GM04503 (cell line): Measurements from ENCODE around the gene CPM.
A peak's percentile ranks its signal among the peaks of the same experiment; 100 is the strongest.

Experiments used
- DNase-seq: peaks from one replicate; pipeline ENCODE4 v3.0.0-alpha.2; 2012; ENCODE audit warnings: low read depth

Gene CPM

GRCh38 chr12:68956466-68956865, 23.5 kb upstream of the CPM start:
- DNase-seq = no peak

GRCh38 chr12:68954811-68955210, 21.8 kb upstream of the CPM start:
- DNase-seq = no peak

DNA sequence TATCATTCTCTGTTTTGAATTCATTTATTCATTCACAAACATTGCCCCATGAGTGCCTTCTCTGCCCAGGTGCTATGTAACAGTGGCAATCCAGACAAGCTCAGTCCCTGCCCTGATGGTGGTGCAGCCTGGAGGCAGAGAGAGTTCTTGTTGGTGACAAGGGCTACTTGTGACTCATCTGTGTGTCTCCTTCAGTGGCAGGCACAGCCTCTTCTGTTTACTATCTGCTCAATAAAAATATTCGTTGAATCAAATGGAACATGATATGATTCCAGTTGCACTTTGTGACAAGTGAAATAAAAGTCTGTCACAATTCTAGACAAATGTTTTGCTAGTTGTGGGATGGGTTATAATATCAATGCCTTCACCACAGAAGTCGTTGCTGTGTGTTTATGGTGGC, 20.6 kb upstream of the CPM start:
- DNase-seq = no peak

DNA sequence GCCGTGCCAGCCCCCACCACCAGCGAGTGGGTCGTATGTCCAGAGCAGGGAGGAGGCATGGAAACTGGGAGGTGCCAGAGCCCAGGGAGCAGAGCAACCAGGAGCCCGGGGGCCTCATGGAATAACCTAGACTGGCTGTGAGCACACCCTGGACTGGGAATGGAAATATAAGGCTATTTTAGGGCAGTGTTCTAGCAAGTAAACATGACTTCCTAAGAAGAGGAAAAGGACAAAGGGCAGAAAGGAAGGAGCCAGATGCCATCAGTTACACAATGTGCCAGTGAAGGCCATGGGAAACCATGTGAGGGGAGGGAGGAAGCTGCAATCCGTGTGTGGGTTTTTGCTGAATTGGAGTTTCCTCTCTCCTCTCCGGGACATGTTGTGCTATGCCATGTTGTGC, 18.7 kb upstream of the CPM start:
- no peak for DNase-seq

DNA sequence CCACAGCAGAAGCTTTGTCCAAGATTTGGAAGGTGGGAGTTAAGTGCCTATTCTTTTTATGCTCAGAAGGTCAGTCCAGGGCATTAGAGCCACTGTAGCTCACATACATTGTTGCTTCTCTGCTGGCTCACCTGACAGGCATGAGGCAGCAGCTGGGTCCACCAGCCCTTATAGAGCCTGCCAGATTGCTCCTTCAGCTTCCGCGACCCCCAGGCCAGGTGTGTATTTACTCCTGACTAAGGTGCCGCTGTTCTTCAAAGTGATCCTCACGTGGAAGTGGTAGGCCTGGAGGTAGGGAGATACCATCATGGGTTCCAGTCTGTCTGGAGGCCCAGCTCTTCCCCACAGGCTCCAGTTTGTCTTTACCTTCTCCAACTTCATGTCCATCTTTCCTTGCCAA, 17.5 kb upstream of the CPM start:
- no peak for DNase-seq

GRCh38 chr12:68945255-68945654, 12.3 kb upstream of the CPM start:
- DNase-seq = no peak

- DNase-seq = no peak
Observed at GRCh38 chr12:68944296-68945076, 11.5 kb upstream of the CPM start.

- no peak for DNase-seq
Observed at GRCh38 chr12:68943848-68944247, 10.9 kb upstream of the CPM start.

DNA sequence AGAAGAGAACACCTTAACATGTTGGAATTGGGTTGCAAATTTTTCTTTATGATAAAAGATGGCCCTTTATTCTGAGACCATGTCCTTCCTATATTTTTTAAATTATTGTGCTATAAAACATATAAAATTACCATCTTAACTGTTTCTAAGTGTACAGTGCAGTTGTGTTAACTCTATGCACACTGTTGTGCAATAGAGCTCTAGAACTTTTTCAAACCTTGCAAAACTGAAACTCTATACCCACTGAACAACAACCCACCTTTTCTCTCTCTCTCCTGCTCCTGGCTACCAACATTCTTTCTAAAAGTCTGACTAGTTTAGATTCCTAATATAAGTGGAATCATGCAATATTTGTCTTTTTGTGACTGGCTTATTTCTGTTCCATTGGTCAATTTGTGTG, 7.8 kb upstream of the CPM start:
- no peak for DNase-seq

- DNase-seq = no peak
Observed at GRCh38 chr12:68939505-68939904, 6.5 kb upstream of the CPM start.

DNA sequence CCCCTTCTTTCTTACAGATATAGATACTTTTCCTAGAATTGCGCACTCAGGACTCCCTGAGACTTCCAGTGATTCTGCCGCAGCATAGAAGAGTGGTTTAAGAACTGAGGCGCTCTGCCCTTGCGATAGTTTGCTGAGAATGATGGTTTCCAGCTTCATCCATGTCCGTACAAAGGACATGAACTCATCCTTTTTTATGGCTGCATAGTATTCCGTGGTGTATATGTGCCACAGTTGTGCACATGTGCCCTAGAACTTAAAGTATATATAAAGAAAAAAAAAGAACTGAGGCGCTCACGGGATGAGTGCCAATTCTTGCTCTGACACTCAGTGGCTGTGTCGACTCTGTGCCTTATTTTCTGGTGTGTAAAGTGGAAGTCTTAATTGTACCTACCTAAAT, 1.4 kb upstream of the CPM start:
- DNase-seq = no peak

- DNase-seq = no peak
Observed at GRCh38 chr12:68932128-68932960, 627 bp downstream of the CPM start.

DNA sequence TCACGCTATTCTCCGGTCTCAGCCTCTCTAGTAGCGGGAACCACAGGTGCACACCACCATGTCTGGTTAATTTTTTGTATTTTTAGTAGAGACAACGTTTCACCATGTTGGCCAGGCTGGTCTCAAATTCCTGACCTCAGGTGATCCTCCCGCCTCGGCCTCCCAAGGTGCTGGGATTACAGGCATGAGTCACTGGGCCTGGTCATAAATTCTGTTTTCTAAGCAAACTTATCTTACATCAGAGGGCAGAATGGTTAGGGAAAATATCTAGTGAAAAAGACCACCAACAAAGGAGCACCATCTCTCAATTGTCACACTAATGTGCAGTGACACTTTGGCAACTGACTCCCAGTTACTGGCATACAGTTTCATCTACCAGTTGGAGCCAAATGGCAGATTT, 2.8 kb downstream of the CPM start:
- no peak for DNase-seq

GRCh38 chr12:68924546-68924945, 8.4 kb downstream of the CPM start:
- no peak for DNase-seq

GRCh38 chr12:68919581-68920239, 13.3 kb downstream of the CPM start:
- DNase-seq = no peak

DNA sequence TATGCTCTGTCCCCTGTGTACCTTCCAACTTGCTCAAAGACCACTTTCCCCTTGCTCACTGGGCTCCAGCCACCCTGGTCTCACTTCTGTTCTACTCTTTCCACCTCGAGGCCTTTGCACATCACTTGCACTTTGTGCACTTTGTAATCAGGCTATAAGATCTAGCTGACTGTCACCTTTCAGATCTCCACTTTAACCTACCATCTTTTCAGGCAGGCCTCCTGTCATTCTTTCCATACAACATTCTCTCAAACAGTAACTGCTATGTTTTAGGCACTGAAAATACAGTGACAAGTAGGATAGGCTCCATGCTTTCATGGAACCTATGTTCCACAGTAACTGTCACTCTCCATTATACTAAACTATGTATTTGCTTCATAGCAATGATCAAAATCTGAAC, 14.0 kb downstream of the CPM start:
- DNase-seq = no peak

DNA sequence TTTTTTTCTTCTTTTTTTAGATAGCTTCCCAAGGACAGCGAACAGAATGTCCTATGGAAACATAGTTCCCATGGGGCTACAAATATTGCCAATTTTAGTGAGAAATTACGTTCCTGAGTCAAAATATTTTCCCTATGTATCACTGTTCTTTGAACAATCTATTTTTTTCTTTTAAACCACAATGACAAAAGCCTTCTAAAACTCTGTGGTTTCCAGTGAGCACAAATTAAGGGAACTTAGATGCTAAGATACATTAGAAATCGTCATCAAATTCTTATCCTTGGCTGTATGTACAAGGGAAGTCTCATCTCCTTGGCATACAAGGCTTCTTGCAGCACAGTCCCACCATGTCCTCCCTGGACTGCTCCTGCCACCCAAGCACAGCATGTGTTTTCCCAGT, 17.9 kb downstream of the CPM start:
- DNase-seq = peak; percentile 89

- DNase-seq = no peak
Observed at GRCh38 chr12:68913682-68914081, 19.3 kb downstream of the CPM start.

- DNase-seq = no peak
Observed at GRCh38 chr12:68912916-68913315, 20.1 kb downstream of the CPM start.

DNA sequence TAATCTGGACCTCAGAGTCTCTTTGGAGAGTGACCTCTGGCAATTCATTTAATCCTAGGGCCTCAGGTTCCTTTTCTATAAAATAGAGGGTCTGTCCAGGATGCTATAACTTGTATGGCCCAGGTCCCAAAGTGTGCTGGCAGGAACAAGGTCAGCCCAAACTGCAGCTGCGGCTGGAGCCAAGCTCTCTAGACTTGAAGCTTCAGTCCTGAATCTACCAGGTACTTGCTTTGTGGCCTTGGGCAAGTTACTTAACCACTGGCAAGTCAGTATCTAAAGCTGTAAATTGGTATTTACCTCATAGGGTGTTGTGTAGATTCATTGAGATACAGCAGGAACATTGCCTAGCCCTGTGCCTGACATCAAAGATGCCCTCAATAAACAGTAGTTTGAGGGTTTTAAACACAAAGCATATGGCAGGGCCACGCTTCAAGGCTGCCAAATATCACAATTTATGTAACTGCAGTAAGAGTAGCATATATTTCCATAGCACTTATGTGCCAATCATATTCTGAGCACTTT, 21.7 kb downstream of the CPM start:
- DNase-seq = no peak

- no peak for DNase-seq
Observed at GRCh38 chr12:68910128-68910527, 22.8 kb downstream of the CPM start.

GRCh38 chr12:68908076-68908475, 24.9 kb downstream of the CPM start:
- DNase-seq = no peak

DNA sequence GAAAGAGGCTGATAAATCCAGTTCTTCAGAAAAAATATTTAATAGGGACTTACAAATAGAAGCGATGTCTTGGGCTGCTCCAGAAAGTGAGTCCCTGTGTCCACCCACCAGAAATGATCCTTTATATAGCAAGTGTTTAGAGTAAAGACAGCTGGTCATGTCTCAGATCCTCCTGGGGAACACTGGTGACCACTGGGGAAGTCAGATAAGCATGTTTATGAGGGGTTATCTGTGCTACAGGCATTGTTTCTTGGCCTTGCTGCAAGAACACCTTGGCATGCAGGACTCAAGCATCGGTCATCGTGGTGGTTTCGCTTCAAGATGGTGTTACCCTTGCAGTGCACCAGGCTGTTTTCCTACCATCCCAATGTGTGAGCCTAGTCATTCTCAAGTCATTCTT, 27.2 kb downstream of the CPM start:
- no peak for DNase-seq
